Measurements from ENCODE around the gene DUSP1. TPM values are rescaled to one million over a fixed set of nuclear protein-coding genes. Genes with fewer than 3 reads are reported as not detected.
"Not testable (repeated sequence)": the region's sequence is repeated elsewhere in the genome, so short reads cannot be mapped to it uniquely, and the experiment has no call there.

Gene DUSP1
- total RNA-seq, 1 donor from 2014 or later, result 258 TPM

- no peak for DNase-seq (ENCODE audit: extremely low read depth, low read depth, low spot score)
These were observed 27.6 kb upstream of the DUSP1 start for GRCh38 chr5:172798422-172799215.

- no peak for DNase-seq (ENCODE audit: extremely low read depth, low read depth, low spot score)
These were observed 26.8 kb upstream of the DUSP1 start for GRCh38 chr5:172797771-172798191.

GRCh38 chr5:172796306-172796705 lies 25.3 kb upstream of the DUSP1 start:
- DNase-seq (ENCODE audit: extremely low read depth, low read depth, low spot score), result no peak

DNA sequence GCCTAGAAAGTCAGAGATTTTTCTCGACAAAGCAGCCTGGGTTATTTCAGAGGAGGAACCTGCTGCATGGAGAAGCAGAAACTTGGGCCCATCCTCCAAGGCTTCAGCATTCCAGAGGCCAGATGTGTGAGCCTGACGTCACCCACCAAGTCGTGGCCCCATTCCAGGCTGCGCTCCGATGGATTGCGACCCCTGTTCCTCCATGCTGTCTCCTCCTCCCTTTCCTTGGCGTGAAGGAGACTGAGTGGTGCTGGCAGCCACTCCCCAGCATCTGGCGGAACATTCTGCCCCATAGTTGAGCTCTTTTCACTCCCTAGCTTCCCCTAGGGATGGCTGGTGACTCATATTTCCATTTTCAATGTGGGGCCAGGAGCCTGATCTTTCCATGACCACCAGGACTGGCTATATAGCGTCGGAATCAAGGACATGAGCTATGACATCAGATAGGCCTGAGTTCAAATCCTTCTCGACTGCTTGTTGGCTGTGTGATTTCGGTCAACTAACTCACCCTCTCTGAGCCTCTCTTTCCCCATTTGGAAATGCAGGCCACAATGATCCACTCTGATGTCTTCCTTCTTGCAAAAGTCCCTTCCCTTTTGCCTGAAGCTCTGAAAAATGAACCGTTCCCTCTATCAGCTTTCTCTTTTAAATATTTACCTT lies 24.5 kb upstream of the DUSP1 start:
- peak; percentile 87 for DNase-seq (ENCODE audit: extremely low read depth, low read depth, low spot score)

- DNase-seq (ENCODE audit: extremely low read depth, low read depth, low spot score), result no peak
These were observed 22.8 kb upstream of the DUSP1 start for GRCh38 chr5:172793577-172794488.

DNA sequence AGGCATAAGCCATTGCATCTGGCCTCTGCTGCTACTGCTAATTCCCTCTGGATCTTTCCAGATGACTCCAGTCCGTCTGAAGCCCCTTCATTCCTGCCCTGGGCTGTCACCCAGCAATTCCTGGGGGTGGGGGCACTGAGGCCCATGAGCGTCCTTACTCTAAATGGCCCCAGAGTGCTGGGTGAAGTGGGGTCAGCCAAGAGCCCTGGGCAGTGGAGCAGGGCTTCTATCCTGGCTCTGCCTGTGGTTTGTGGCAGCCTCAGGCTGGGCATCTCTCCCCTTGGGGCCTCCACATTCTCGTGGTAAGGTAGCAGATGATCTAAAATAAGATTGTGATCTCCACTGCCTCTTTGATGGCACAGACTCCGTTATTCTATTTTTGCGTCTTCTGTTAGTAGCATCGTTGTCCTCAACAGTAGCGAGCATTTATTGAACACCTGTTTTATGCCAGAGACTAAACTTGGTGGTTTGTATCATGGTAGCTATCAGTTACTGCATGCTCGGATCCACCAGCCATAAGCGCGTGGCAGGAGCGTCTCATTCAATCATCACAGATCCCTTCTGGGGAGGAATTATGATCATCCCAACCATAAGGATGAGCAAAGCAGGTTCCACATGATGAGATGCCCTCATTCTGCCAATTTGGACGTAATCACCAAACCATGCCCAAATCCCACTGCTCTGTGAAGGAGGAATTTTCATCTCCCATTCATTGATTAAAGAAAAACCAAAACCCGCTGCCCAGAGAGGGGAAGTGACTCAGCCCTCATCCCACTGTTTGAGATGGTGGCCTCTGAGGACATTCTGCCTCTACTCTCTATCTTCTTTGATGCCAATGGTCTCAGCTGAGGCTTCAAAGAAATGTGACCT lies 21.9 kb upstream of the DUSP1 start:
- no peak for DNase-seq (ENCODE audit: extremely low read depth, low read depth, low spot score)

- DNase-seq (ENCODE audit: extremely low read depth, low read depth, low spot score), result no peak
These were observed 20.9 kb upstream of the DUSP1 start for GRCh38 chr5:172791726-172792445.

- no peak for DNase-seq (ENCODE audit: extremely low read depth, low read depth, low spot score)
These were observed 20.3 kb upstream of the DUSP1 start for GRCh38 chr5:172791286-172791685.

GRCh38 chr5:172790496-172790889 lies 19.5 kb upstream of the DUSP1 start:
- no peak for DNase-seq (ENCODE audit: extremely low read depth, low read depth, low spot score)

- DNase-seq (ENCODE audit: extremely low read depth, low read depth, low spot score), result no peak
These were observed 18.9 kb upstream of the DUSP1 start for GRCh38 chr5:172789687-172790495.

- no peak for DNase-seq (ENCODE audit: extremely low read depth, low read depth, low spot score)
These were observed 18.0 kb upstream of the DUSP1 start for GRCh38 chr5:172788771-172789686.

GRCh38 chr5:172787538-172787937 lies 16.5 kb upstream of the DUSP1 start:
- DNase-seq (ENCODE audit: extremely low read depth, low read depth, low spot score), result not testable (repeated sequence)

- DNase-seq (ENCODE audit: extremely low read depth, low read depth, low spot score), result no peak
These were observed 15.9 kb upstream of the DUSP1 start for GRCh38 chr5:172786736-172787462.

DNA sequence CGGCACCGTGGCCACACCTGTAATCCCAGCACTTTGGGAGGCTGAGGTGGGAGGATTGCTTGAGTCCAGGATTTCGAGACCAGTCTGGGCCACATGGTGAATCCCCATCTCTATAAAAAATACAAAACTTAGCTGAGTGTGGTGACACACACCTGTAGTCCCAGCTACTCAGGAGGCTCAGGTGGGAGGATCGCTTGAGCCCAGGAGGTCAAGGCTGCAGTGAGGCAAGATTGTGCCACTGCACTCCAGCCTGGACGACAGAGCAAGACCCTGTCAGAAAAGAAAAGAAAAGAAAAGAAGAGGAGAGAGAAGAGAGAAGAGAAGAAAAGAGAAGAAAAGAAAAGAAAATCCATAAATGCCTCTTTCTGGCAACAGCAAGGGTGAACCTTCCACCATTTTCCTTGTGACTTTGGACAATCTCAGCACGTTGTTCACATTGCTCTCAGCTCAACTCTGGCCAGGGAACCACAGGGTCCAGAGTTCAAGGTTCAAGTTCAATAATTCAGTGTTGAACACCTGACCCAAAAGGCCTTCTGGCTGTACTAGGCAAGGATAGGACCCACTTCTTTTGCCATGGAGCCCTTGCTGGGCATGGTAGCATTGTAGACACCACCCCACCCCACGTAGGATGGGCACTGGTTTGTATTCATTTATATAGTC lies 14.6 kb upstream of the DUSP1 start:
- DNase-seq (ENCODE audit: extremely low read depth, low read depth, low spot score), result no peak

- DNase-seq (ENCODE audit: extremely low read depth, low read depth, low spot score), result not testable (repeated sequence)
These were observed 13.2 kb upstream of the DUSP1 start for GRCh38 chr5:172784162-172784561.

- not testable (repeated sequence) for DNase-seq (ENCODE audit: extremely low read depth, low read depth, low spot score)
These were observed 12.3 kb upstream of the DUSP1 start for GRCh38 chr5:172783319-172783718.
